Stimulated activated CD4-positive, alpha-beta T cell treated with anti-CD3 and anti-CD28 coated beads, Interleukin-1b, Interleukin-23, amount 100 ng/mL, for 24 hours (primary cell): ENCODE measurements around the gene PTGES3L.
A peak's percentile ranks its signal among the peaks of the same experiment; 100 is the strongest.

Experiments
- DNase-seq, 4 experiments: peaks; one replicate each; pipeline ENCODE4 v3.0.0-alpha.2; 2020; ENCODE audit warnings: low read depth in 4 of 4, low spot score in 1 of 4

Gene PTGES3L

DNA sequence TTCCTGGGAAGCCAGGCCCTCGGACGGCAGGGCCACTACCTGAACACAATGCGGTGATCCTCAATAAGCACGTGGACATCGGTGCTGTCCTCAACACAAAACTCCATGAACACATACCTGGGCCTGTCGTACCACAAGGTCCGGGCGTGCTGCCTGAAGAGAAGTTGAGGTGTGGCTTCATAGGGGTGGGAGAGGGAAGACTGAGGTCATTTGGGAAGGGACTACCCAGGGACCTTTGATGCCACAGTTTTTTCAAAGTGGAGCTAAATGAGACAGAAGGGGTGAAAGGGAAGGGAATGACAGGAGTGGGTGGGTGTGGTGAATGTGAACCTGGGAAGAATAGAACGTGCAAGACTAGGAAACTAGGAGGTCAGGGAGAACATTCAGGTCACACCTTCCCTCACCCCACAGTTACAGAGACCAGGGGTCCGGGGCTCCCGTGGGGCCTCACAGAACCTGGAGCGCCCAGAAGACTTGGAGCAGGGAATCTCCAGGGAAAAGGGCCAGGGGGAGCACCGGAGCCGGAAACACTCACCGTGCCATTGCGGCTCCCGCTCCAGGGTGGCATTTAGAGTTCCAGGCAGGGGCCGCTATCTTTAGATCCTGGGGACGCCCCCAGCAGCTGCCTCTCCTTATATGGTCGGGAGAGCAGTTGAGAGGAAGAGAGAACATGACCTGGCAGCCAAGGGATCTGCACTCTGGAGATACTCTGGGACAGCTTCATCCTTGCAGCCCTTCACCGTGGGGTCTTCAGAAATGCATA is at the start of gene PTGES3L:
TSS of gene PTGES3L (minus strand) at position 570 of the 763 bp plus-strand sequence. CDS start at position 543, 27 bp downstream.
- no peak for DNase-seq

GRCh38 chr17:43028221-43028861 is 48.5 kb upstream of the PTGES3L start:
- DNase-seq: no peak

DNA sequence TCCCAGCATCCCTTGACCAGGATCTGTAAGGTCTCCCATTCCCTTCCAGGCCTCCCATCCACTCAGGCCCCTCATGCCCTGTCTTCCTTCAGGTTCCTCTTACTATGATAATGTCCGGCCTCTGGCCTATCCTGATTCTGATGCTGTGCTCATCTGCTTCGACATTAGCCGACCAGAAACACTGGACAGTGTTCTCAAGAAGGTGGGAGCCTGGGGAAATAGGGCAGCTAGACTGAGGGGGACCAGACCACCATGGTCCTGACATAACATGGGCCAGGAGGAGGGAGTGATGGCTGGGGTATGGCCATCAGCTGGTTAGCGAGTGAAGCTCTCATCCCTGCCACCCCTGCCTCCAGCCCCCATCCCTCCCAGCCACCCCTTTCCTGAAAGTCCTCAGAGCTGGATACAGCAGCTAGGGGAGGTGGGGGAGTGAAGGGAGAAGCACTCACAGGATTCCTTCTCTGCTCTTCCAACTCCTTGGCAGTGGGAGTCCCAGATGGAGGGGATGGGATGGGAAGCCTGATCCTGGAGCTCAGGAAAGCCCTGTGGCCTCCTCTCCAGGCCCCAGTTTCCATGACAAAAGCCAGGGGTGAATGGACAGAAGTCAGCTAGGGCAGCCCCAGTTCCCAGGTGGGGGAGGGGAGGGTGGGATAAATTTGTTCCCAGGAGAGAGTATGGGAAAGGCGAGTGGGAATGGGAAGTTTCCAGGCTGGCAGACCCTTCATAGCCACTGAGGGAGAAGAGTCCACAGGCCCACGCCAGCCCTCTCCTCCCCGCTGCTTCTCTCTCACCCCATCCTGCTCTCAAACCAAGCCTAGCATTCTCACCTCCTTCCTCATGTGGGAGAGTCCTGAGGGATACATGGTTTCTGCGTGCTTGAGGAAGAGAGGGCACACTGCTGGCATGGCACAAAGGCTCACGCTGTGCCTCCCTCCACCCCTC is 47.5 kb upstream of the PTGES3L start:
- DNase-seq: no peak

DNA sequence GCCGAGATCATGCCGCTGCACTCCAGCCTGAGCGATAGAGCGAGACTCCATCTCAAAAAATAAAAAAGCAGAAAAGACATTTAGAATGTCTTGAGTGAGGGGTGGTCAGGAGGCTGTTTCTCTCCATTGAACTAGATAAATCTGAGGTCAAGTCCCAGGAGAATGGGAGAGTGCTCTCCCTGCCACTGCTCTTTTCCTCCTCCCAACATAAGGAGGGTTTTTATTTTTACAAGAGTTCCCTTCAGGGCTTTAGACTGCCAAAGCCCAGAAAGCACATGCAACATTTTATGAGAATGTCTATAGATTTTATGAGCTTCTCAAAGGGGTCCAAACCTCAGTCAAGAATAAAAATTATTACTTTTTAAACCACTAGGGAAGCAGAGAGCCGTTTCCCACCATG is 46.7 kb upstream of the PTGES3L start:
- no peak for DNase-seq

DNA sequence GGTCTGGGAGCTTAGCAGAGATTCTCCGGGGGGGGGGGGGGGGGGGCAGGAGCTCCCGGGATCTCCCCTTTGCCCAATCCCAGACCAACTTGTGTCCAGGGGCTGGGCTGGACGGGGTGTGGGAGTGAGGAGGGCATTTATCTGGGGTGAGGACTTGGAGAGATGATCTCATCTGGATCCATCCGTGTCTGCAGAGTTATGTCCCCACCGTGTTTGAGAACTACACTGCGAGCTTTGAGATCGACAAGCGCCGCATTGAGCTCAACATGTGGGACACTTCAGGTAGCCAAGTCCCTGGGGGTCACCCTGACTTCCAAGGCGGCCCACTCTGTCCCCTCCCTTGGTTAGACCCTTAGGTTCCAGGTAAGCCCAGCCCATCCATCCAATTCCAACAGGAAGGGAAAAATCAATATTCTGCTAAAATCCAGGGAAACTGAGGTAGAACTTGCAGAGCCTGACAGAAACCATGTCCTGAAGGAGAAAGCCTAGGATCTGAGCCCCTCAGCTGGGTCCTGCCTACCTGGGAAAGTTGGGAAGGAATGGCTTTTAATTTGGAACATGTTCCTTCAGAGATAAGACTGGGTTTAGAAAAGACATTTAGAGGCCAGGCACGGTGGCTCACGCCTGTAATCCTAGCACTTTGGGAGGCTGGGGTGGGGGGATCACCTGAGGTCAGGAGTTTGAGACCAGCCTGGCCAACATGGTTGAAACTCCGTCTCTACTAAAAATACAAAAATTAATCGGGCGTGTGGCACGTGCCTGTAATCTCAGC is 46.1 kb upstream of the PTGES3L start:
- no peak for DNase-seq

- no peak for DNase-seq
Observed at GRCh38 chr17:43025290-43025657, 45.4 kb upstream of the PTGES3L start.

DNA sequence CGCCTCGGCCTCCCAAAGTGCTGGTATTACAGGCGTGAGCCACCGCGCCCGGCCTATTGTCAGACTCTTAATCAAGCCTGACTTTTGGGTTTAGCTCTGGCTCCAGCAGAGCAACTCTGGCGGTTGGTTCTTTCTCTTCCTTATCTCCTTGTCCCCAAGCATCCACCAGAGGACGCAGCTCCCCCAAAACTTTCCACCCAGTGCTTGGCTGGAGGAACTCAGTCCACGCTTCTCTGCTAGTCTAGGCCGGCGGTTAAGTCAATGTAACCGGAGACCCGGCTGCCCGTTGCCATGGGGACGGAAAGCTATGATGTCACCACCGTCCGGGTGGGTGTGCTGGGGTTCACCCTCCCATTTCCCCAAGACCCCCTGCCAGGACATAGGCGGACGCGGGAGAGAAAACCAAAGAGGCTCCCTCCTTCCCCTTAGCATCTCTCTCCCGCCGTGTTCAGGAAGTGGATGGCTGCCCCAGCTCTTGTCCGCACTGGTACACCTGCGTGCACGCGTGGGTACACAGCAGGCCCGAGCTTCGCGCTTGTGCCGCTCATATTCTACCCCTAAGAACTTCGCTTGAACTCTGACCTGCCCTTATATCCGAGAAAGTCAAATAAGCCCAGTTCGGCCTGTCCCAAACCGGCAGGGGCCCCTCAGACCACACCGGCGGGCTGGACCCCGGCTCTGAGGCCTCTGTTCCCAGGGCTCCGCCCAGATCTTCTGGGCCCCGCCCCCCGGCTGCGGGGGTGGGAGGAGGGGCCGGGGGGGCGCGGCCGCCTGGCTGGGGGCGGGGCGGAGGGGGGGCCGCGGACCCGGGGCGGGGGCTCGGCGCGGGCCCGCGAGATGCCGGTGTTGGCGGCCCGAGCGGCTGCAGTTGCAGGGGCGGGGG is 44.8 kb upstream of the PTGES3L start, which contains the start of gene RND2:
TSS of gene RND2 (plus strand) at position 825 of the 883 bp plus-strand sequence. CDS start 117 bp downstream, outside the sequence.
- DNase-seq: peak; percentile 54 to 62 (median 60)

DNA sequence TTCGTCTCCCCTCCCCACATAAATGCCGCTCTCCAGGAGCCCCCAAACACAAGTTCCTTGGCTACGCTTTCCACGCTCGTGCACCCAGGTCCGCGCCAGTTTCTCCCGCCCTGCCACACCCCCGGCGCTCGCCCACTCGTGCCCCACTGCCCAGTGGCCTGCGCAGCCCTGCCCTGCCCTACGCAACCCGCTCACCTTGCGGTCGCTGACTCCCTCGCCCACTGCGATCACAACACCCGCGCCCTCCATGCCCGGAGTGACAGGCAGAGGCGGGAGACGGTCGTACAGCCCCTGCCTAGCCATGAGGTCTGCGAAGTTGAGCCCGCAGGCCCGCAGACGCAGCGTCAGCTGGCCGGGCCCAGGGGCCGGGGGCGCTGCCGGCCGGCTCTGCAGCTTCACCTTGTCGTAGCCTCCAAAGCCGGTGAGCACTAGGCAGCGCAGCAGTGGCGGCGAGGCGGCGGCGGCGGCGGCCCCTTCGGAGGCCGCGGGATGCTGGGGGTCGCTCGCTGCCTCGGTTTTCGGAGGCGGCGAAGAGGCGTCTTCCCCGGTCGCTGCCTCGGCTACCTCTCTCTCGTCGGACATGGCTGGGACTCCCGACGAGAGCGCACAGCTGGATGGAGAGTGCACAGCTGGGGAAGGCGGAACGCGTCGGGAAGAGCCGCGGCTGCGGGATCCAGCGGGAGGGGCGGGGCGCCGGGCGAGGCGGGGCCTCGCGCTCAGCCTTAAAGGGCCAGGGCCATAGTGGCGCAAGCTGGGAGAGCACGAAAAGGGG is 42.0 kb upstream of the PTGES3L start, which contains the start of gene VAT1:
TSS of gene VAT1 (minus strand) at position 645 of the 772 bp plus-strand sequence. CDS start at position 582, 63 bp downstream.
- peak in 2 of 4 experiments; percentile 49 to 56 for DNase-seq

GRCh38 chr17:43020789-43021740 is 41.2 kb upstream of the PTGES3L start:
- no peak for DNase-seq

- no peak for DNase-seq
Observed at GRCh38 chr17:43020030-43020621, 40.2 kb upstream of the PTGES3L start.

DNA sequence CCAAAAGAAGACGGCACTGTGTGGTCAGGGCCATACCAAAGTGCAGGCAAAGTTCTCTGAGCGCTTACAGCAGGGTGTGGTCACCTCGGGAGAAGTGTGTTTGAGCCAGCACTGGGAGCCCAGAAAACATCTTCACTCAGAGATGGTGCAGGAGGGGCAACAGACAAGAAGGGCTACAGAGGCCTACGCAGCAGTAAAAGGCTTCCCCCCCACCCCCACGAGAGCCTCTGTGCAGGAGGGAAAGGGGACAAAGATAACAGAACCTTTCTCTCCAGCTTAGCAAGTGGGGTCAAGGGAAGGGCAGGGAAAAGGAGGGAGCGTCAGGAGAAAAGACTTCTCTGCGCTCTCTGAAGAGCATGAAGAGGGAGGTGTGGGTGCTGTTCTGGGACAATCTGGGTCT is 39.5 kb upstream of the PTGES3L start:
- DNase-seq: no peak

- no peak for DNase-seq
Observed at GRCh38 chr17:43018932-43019331, 39.1 kb upstream of the PTGES3L start.

GRCh38 chr17:43018008-43018853 is 38.4 kb upstream of the PTGES3L start:
- DNase-seq: no peak

DNA sequence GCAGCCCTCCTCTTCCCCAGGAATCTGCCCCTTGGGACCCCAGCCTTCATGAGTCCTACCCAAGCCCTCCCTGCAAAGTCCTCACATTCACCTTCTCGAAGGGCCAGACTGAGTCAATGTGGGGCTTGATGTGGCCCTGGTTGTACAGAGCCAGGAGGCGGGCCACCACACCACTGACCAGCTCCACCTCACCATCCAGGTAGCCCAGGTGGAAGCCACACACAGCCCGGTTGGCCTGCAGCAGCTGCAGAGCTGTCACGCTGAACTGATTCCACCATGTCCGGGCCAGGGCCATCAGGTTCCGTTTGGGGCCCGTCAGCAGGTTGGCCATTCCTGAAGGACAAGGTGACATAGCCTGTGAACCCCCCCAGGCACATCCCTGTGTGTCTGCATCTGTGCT is 36.3 kb upstream of the PTGES3L start:
- no peak for DNase-seq

DNA sequence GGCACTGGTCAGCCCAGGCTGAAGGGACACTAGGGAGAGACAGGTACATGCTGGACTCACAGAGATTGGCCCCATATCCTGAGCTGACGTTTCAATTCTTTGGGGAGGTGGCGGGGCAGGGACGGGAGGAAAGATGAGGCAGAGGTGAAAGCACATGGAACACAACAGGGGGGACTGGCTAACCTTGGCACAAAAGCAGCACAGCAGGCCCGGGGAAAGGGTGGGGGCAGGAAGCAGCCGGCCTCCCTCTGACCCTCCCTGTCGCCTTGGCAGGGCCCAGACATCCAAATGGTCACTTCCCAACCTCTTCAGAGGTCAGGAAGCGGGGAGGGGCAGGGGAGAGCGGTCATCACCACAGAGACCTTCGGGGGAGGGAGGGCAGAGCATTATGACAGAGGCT is 35.7 kb upstream of the PTGES3L start:
- DNase-seq: no peak
